ENCODE results near the gene ATRNL1. TPM values are rescaled to one million over a fixed set of nuclear protein-coding genes. Genes with fewer than 3 reads are reported as not detected.
A peak's percentile ranks its signal among the peaks of the same experiment; 100 is the strongest.

The ATRNL1 gene
- total and polyA plus RNA-seq, 4 donors, result 11.7 to 180 (median 38.5) TPM

- H3K36me3 ChIP-seq (ENCODE audit: control insufficient read depth, insufficient read depth, low read length), result no peaks in the 10 kb centered on the region
- H3K4me1 ChIP-seq (ENCODE audit: control insufficient read depth, insufficient read depth, low read length), result no peaks in the 10 kb centered on the region
- peaks cover 5% of the 10 kb centered on the region for H3K9me3 ChIP-seq (ENCODE audit: control insufficient read depth, insufficient read depth, low read length)
- no peak overlapping the region for H3K4me3 ChIP-seq (ENCODE audit: low read depth, low read length)
- no peak for DNase-seq (ENCODE audit: low read depth in 4 of 6, low spot score in 6 of 6)
- H3K27ac ChIP-seq (ENCODE audit: low read depth, low read length), result no peak overlapping the region
- H3K27me3 ChIP-seq (ENCODE audit: control insufficient read depth, insufficient read depth, low read length), result no peaks in the 10 kb centered on the region
Measured at GRCh38 chr10:115417585-115418265, 324.6 kb downstream of the ATRNL1 start.

- Histone ChIP-seq H3K4me3 (ENCODE audit: low read depth, low read length) (no peak overlapping the region), H3K9me3 (ENCODE audit: control insufficient read depth, insufficient read depth, low read length) (peaks cover 5% of the 10 kb centered on the region), H3K27me3 (ENCODE audit: control insufficient read depth, insufficient read depth, low read length) (no peaks in the 10 kb centered on the region), H3K36me3 (ENCODE audit: control insufficient read depth, insufficient read depth, low read length) (no peaks in the 10 kb centered on the region), H3K27ac (ENCODE audit: low read depth, low read length) (no peak overlapping the region), H3K4me1 (ENCODE audit: control insufficient read depth, insufficient read depth, low read length) (no peaks in the 10 kb centered on the region)
- WGBS (ENCODE audit: insufficient coverage), result no CpG with 5 or more reads among the region's 1 CpG
- DNase-seq (ENCODE audit: low read depth in 4 of 6, low spot score in 6 of 6), result no peak
Measured at GRCh38 chr10:115422624-115423023, 329.5 kb downstream of the ATRNL1 start.

GRCh38 chr10:115427611-115428010 lies 334.4 kb downstream of the ATRNL1 start:
- H3K4me3 ChIP-seq (ENCODE audit: low read depth, low read length), result no peak overlapping the region
- no peak for DNase-seq (ENCODE audit: low read depth in 4 of 6, low spot score in 6 of 6)
- WGBS (ENCODE audit: insufficient coverage), result no CpG with 5 or more reads among the region's 2 CpGs
- H3K27ac ChIP-seq (ENCODE audit: low read depth, low read length), result no peak overlapping the region
- H3K27me3 ChIP-seq (ENCODE audit: control insufficient read depth, insufficient read depth, low read length), result no peaks in the 10 kb centered on the region
- H3K36me3 ChIP-seq (ENCODE audit: control insufficient read depth, insufficient read depth, low read length), result no peaks in the 10 kb centered on the region
- H3K4me1 ChIP-seq (ENCODE audit: control insufficient read depth, insufficient read depth, low read length), result no peaks in the 10 kb centered on the region
- no peaks in the 10 kb centered on the region for H3K9me3 ChIP-seq (ENCODE audit: control insufficient read depth, insufficient read depth, low read length)

- Histone ChIP-seq H3K36me3 (ENCODE audit: control insufficient read depth, insufficient read depth, low read length) (no peaks in the 10 kb centered on the region), H3K27ac (ENCODE audit: low read depth, low read length) (no peak overlapping the region), H3K4me3 (ENCODE audit: low read depth, low read length) (no peak overlapping the region), H3K27me3 (ENCODE audit: control insufficient read depth, insufficient read depth, low read length) (no peaks in the 10 kb centered on the region), H3K4me1 (ENCODE audit: control insufficient read depth, insufficient read depth, low read length) (no peaks in the 10 kb centered on the region), H3K9me3 (ENCODE audit: control insufficient read depth, insufficient read depth, low read length) (no peaks in the 10 kb centered on the region)
- DNase-seq (ENCODE audit: low read depth in 4 of 6, low spot score in 6 of 6), result peak; percentile 7 to 88 (median 21)
- no CpG with 5 or more reads among the region's 4 CpGs for WGBS (ENCODE audit: insufficient coverage)
Measured at GRCh38 chr10:115432188-115432819, 339.1 kb downstream of the ATRNL1 start.

GRCh38 chr10:115436999-115437398 lies 343.8 kb downstream of the ATRNL1 start:
- Histone ChIP-seq H3K4me3 (ENCODE audit: low read depth, low read length) (no peak overlapping the region), H3K36me3 (ENCODE audit: control insufficient read depth, insufficient read depth, low read length) (no peaks in the 10 kb centered on the region), H3K27me3 (ENCODE audit: control insufficient read depth, insufficient read depth, low read length) (no peaks in the 10 kb centered on the region), H3K9me3 (ENCODE audit: control insufficient read depth, insufficient read depth, low read length) (no peaks in the 10 kb centered on the region), H3K4me1 (ENCODE audit: control insufficient read depth, insufficient read depth, low read length) (no peaks in the 10 kb centered on the region), H3K27ac (ENCODE audit: low read depth, low read length) (no peak overlapping the region)
- WGBS (ENCODE audit: insufficient coverage), result 92% methylated on average over 2 of the region's 3 CpGs
- no peak for DNase-seq (ENCODE audit: low read depth in 4 of 6, low spot score in 6 of 6)

GRCh38 chr10:115441907-115442545 lies 348.9 kb downstream of the ATRNL1 start:
- H3K36me3 ChIP-seq (ENCODE audit: control insufficient read depth, insufficient read depth, low read length), result no peaks in the 10 kb centered on the region
- H3K27ac ChIP-seq (ENCODE audit: low read depth, low read length), result no peak overlapping the region
- H3K9me3 ChIP-seq (ENCODE audit: control insufficient read depth, insufficient read depth, low read length), result no peaks in the 10 kb centered on the region
- DNase-seq (ENCODE audit: low read depth in 4 of 6, low spot score in 6 of 6), result peak in 1 of 6 donors; percentile 0
- H3K27me3 ChIP-seq (ENCODE audit: control insufficient read depth, insufficient read depth, low read length), result no peaks in the 10 kb centered on the region
- H3K4me1 ChIP-seq (ENCODE audit: control insufficient read depth, insufficient read depth, low read length), result no peaks in the 10 kb centered on the region
- WGBS (ENCODE audit: insufficient coverage), result 73% methylated on average over 1 of the region's 2 CpGs
- H3K4me3 ChIP-seq (ENCODE audit: low read depth, low read length), result no peak overlapping the region

- 80% methylated on average over 2 of the region's 5 CpGs for WGBS (ENCODE audit: insufficient coverage)
- no peak overlapping the region for H3K4me3 ChIP-seq (ENCODE audit: low read depth, low read length)
- no peaks in the 10 kb centered on the region for H3K4me1 ChIP-seq (ENCODE audit: control insufficient read depth, insufficient read depth, low read length)
- H3K27me3 ChIP-seq (ENCODE audit: control insufficient read depth, insufficient read depth, low read length), result no peaks in the 10 kb centered on the region
- H3K27ac ChIP-seq (ENCODE audit: low read depth, low read length), result no peak overlapping the region
- H3K36me3 ChIP-seq (ENCODE audit: control insufficient read depth, insufficient read depth, low read length), result no peaks in the 10 kb centered on the region
- DNase-seq (ENCODE audit: low read depth in 4 of 6, low spot score in 6 of 6), result no peak
- no peaks in the 10 kb centered on the region for H3K9me3 ChIP-seq (ENCODE audit: control insufficient read depth, insufficient read depth, low read length)
Measured at GRCh38 chr10:115456812-115457211, 363.6 kb downstream of the ATRNL1 start.

- no peaks in the 10 kb centered on the region for H3K36me3 ChIP-seq (ENCODE audit: control insufficient read depth, insufficient read depth, low read length)
- no peaks in the 10 kb centered on the region for H3K9me3 ChIP-seq (ENCODE audit: control insufficient read depth, insufficient read depth, low read length)
- no CpG with 5 or more reads among the region's 2 CpGs for WGBS (ENCODE audit: insufficient coverage)
- no peaks in the 10 kb centered on the region for H3K4me1 ChIP-seq (ENCODE audit: control insufficient read depth, insufficient read depth, low read length)
- H3K27me3 ChIP-seq (ENCODE audit: control insufficient read depth, insufficient read depth, low read length), result no peaks in the 10 kb centered on the region
- no peak overlapping the region for H3K27ac ChIP-seq (ENCODE audit: low read depth, low read length)
- no peak overlapping the region for H3K4me3 ChIP-seq (ENCODE audit: low read depth, low read length)
- DNase-seq (ENCODE audit: low read depth in 4 of 6, low spot score in 6 of 6), result no peak
Measured at GRCh38 chr10:115483294-115483693, 390.1 kb downstream of the ATRNL1 start.

GRCh38 chr10:115491526-115492140 lies 398.5 kb downstream of the ATRNL1 start:
- Histone ChIP-seq H3K27ac (ENCODE audit: low read depth, low read length) (no peak overlapping the region), H3K36me3 (ENCODE audit: control insufficient read depth, insufficient read depth, low read length) (no peaks in the 10 kb centered on the region), H3K4me3 (ENCODE audit: low read depth, low read length) (no peak overlapping the region), H3K9me3 (ENCODE audit: control insufficient read depth, insufficient read depth, low read length) (peaks cover 2% of the 10 kb centered on the region), H3K27me3 (ENCODE audit: control insufficient read depth, insufficient read depth, low read length) (no peaks in the 10 kb centered on the region), H3K4me1 (ENCODE audit: control insufficient read depth, insufficient read depth, low read length) (no peaks in the 10 kb centered on the region)
- 95% methylated on average over 9 of the region's 10 CpGs for WGBS (ENCODE audit: insufficient coverage)
- DNase-seq (ENCODE audit: low read depth in 4 of 6, low spot score in 6 of 6), result no peak

All from spinal cord (tissue), 10 donors.